Epithelial cell of esophagus (primary cell): ENCODE data around the gene COLQ.
A peak's percentile ranks its signal among the peaks of the same experiment; 100 is the strongest.

Experiments
- DNase-seq: peaks from one replicate; pipeline ENCODE4 v3.0.0; 2010; ENCODE audit warnings: low read depth
- H3K4me3 ChIP-seq: 2 replicates; pipeline ENCODE4 v1.5.1; 2011; ENCODE audit warnings: mild to moderate bottlenecking, low read length, control low read depth
- CTCF ChIP-seq: IDR thresholded peaks from 2 replicates; pipeline ENCODE4 v1.5.1; 2011; ENCODE audit warnings: low read depth, mild to moderate bottlenecking, low read length, control low read depth, inconsistent platforms; ENCODE audit not compliant: insufficient read depth; ENCODE audit errors: missing control alignments

The COLQ gene

GRCh38 chr3:15443826-15444524 is 77.5 kb downstream of the COLQ start:
- no peak for TF ChIP-seq CTCF
- no peak overlapping the region for H3K4me3 ChIP-seq
- DNase-seq: no peak

- no peak overlapping the region for H3K4me3 ChIP-seq
- peak; percentile 77 for DNase-seq
- no peak for TF ChIP-seq CTCF
These were observed 80.6 kb downstream of the COLQ start for GRCh38 chr3:15440891-15441290.

- TF ChIP-seq CTCF: no peak
- no peak overlapping the region for H3K4me3 ChIP-seq
- peak; percentile 45 for DNase-seq
These were observed 82.0 kb downstream of the COLQ start for GRCh38 chr3:15439476-15439875.

- no peak for TF ChIP-seq CTCF
- DNase-seq: peak; percentile 81
- no peak overlapping the region for H3K4me3 ChIP-seq
These were observed 82.5 kb downstream of the COLQ start for GRCh38 chr3:15438983-15439382.

GRCh38 chr3:15436246-15436645 is 85.3 kb downstream of the COLQ start:
- H3K4me3 ChIP-seq: no peak overlapping the region
- no peak for TF ChIP-seq CTCF

GRCh38 chr3:15434756-15435155 is 86.8 kb downstream of the COLQ start:
- TF ChIP-seq CTCF: no peak
- no peak for DNase-seq

More at GRCh38 chr3:15436246-15436645, 85.3 kb downstream of the COLQ start:
- no peak for DNase-seq

GRCh38 chr3:15433531-15433930 is 88.0 kb downstream of the COLQ start:
- no peak overlapping the region for H3K4me3 ChIP-seq
- DNase-seq: no peak
- TF ChIP-seq CTCF: no peak

More at GRCh38 chr3:15434756-15435155, 86.8 kb downstream of the COLQ start:
- H3K4me3 ChIP-seq: no peak overlapping the region
